ENCODE results near the gene TMPRSS3.

TMPRSS3 gene

DNA sequence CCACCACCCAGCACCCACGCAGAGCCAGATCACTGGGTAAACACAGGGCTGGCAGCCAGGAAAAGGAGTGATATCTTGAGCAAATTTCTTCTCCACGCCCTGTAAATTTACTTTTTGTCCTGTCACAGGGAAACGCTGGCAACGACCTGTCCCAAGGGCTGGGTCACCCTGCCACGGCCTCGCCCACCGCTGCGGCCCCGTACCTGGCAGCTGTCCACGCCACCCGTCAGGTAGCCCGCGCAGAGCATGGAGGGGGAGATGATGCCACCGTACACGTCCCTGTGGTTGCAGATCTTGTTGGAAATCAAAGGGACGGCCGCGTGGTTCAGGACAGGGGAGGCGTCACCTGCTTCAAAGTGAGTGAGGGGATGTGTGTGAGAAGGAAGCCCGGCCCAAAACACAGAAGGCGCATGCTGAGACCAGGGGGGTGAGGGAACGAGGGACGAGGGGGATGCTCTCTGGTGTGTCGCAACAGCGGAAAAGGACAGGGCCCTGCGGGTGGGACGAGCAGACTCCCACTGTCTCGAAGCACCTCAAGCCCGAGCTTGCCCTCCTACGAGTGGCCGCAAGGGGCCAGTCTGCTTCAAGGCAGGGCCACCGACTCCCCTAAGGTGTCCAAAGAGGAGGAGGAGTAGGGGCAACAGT lies 19.4 kb downstream of the TMPRSS3 start:
- no peaks in the 10 kb centered on the region for H3K36me3 ChIP-seq (ENCODE audit: control insufficient read depth in 2 of 2, insufficient read depth in 1 of 2, low read length in 2 of 2)
- CTCF ChIA-PET, result interaction anchor here (0.9 kb wide), 1 partner anchor 269 kb away, joined by 3 read pairs; no protein-coding TSS in a partner anchor
- TF ChIP-seq ZNF248 (tag by site-specific recombination; IDR thresholded peaks at IDR 0.05), result no peak
- TF ChIP-seq ZNF155 (tag by site-specific recombination; IDR thresholded peaks at IDR 0.05), result no peak
- TF ChIP-seq, protein P1, sequence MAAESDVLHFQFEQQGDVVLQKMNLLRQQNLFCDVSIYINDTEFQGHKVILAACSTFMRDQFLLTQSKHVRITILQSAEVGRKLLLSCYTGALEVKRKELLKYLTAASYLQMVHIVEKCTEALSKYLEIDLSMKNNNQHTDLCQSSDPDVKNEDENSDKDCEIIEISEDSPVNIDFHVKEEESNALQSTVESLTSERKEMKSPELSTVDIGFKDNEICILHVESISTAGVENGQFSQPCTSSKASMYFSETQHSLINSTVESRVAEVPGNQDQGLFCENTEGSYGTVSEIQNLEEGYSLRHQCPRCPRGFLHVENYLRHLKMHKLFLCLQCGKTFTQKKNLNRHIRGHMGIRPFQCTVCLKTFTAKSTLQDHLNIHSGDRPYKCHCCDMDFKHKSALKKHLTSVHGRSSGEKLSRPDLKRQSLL (tag by site-specific recombination; IDR thresholded peaks at IDR 0.05), result no peak
- no peak for TF ChIP-seq ZXDB (tag by site-specific recombination; IDR thresholded peaks at IDR 0.05)
- TF ChIP-seq ZNF555 (tag by site-specific recombination; conservative IDR thresholded peaks at IDR 0.05), result no peak
- TF ChIP-seq, protein P2, sequence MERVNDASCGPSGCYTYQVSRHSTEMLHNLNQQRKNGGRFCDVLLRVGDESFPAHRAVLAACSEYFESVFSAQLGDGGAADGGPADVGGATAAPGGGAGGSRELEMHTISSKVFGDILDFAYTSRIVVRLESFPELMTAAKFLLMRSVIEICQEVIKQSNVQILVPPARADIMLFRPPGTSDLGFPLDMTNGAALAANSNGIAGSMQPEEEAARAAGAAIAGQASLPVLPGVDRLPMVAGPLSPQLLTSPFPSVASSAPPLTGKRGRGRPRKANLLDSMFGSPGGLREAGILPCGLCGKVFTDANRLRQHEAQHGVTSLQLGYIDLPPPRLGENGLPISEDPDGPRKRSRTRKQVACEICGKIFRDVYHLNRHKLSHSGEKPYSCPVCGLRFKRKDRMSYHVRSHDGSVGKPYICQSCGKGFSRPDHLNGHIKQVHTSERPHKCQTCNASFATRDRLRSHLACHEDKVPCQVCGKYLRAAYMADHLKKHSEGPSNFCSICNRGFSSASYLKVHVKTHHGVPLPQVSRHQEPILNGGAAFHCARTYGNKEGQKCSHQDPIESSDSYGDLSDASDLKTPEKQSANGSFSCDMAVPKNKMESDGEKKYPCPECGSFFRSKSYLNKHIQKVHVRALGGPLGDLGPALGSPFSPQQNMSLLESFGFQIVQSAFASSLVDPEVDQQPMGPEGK (tag by site-specific recombination; IDR thresholded peaks at IDR 0.05), result no peak
- no peak for TF ChIP-seq ZSCAN16 (tag by site-specific recombination; IDR thresholded peaks at IDR 0.05)
- no peak for TF ChIP-seq ZNF426 (tag by site-specific recombination; IDR thresholded peaks at IDR 0.05)
- TF ChIP-seq ZNF561 (tag by site-specific recombination; IDR thresholded peaks at IDR 0.05; ENCODE audit: borderline replicate concordance), result no peak
- H3K4me3 ChIP-seq (ENCODE audit: low read depth, low read length), result no peak overlapping the region
- no peaks in the 10 kb centered on the region for H3K9me3 ChIP-seq (ENCODE audit: control insufficient read depth, insufficient read depth, low read depth, low read length)
- POLR2A ChIA-PET, result no interaction called here
- no peaks in the 10 kb centered on the region for H3K4me1 ChIP-seq (ENCODE audit: control insufficient read depth, insufficient read depth, low read length)
- no peak overlapping the region for H3K27ac ChIP-seq (ENCODE audit: extremely low read depth, low read depth, low read length)

DNA sequence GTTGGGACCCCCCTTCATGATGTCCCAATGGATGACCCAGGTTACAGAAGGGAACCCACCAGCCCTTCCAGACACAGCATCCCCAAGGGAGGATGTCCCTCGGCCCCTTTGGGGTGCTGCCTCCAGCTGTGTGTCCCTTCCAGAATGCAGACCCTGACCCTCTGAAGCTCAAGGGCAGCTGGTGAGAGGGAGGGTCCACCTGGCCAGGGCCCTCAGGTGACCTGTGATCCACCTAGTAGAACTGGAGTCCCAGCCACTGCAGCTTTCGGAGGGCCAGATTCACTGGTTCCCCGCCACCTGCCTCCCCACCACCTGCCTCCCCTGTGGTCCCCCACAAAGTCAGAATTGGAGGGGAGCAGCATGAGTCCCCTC lies 19.9 kb downstream of the TMPRSS3 start:
- Histone ChIP-seq H3K9me3 (ENCODE audit: control insufficient read depth, insufficient read depth, low read depth, low read length) (no peaks in the 10 kb centered on the region), H3K27ac (ENCODE audit: extremely low read depth, low read depth, low read length) (no peak overlapping the region), H3K36me3 (ENCODE audit: control insufficient read depth in 2 of 2, insufficient read depth in 1 of 2, low read length in 2 of 2) (no peaks in the 10 kb centered on the region), H3K4me3 (ENCODE audit: low read depth, low read length) (no peak overlapping the region), H3K4me1 (ENCODE audit: control insufficient read depth, insufficient read depth, low read length) (no peaks in the 10 kb centered on the region)
- TF ChIP-seq ZNF2 (tag by site-specific recombination; IDR thresholded peaks at IDR 0.05) (no peak), ZBTB1 (tag by site-specific recombination; IDR thresholded peaks at IDR 0.05) (no peak), ZFHX2 (tag by site-specific recombination; conservative IDR thresholded peaks at IDR 0.05) (peak; percentile 24; the same call in 1 of the 2 replicates)
- TF ChIP-seq, protein P3, sequence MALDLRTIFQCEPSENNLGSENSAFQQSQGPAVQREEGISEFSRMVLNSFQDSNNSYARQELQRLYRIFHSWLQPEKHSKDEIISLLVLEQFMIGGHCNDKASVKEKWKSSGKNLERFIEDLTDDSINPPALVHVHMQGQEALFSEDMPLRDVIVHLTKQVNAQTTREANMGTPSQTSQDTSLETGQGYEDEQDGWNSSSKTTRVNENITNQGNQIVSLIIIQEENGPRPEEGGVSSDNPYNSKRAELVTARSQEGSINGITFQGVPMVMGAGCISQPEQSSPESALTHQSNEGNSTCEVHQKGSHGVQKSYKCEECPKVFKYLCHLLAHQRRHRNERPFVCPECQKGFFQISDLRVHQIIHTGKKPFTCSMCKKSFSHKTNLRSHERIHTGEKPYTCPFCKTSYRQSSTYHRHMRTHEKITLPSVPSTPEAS (tag by site-specific recombination; IDR thresholded peaks at IDR 0.05), result no peak
- ChIA-PET POLR2A (no interaction called here), CTCF (interaction anchor here (0.8 to 1.2 kb wide), 2 partner anchors 65 to 231 kb away, joined by 3 read pairs; no protein-coding TSS in a partner anchor)

DNA sequence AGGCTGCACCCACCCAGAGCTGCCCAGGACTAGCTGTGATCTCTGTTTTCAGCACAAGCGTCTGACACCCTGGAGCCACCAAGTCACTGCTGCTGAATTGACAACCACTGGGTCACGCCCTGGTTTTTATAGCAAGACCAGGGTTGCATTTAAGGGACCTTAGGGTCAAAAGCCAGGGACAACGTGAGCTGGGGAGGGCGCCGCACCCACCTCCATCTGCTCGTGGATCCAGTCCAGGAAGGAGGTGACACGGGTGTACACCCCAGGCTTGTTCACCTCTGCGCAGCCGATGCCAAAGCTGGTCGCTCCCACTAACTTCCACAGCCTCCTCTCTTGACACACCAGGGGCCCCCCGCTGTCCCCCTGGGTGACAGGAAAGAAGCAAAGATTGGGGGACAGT lies 20.3 kb downstream of the TMPRSS3 start:
- no peak for TF ChIP-seq SP7 (tag by site-specific recombination; IDR thresholded peaks at IDR 0.05)
- TF ChIP-seq ZNF16 (tag by site-specific recombination; IDR thresholded peaks at IDR 0.05; ENCODE audit: low read depth), result no peak
- 0 out of 2 replicates have a peak, but pooled peaks have one; percentile 2 for TF ChIP-seq KLF1 (tag by site-specific recombination; IDR thresholded peaks at IDR 0.05)
- TF ChIP-seq ZNF184 (tag by site-specific recombination; IDR thresholded peaks at IDR 0.05), result no peak
- no peak for TF ChIP-seq YY1 (tag by site-specific recombination; IDR thresholded peaks at IDR 0.05)
- no peak overlapping the region for H3K27ac ChIP-seq (ENCODE audit: extremely low read depth, low read depth, low read length)
- POLR2A ChIA-PET, result no interaction called here
- no peaks in the 10 kb centered on the region for H3K9me3 ChIP-seq (ENCODE audit: control insufficient read depth, insufficient read depth, low read depth, low read length)
- no peaks in the 10 kb centered on the region for H3K36me3 ChIP-seq (ENCODE audit: control insufficient read depth in 2 of 2, insufficient read depth in 1 of 2, low read length in 2 of 2)
- CTCF ChIA-PET, result interaction anchor here (0.8 to 1.2 kb wide), 2 partner anchors 65 to 231 kb away, joined by 3 read pairs; no protein-coding TSS in a partner anchor
- no peak overlapping the region for H3K4me3 ChIP-seq (ENCODE audit: low read depth, low read length)
- H3K4me1 ChIP-seq (ENCODE audit: control insufficient read depth, insufficient read depth, low read length), result no peaks in the 10 kb centered on the region
